HUES48 (cell line): Measurements from ENCODE around the gene MATCAP1.
A peak's percentile ranks its signal among the peaks of the same experiment; 100 is the strongest.

ENCODE experiments used
- H3K27ac ChIP-seq: one replicate; pipeline ENCODE4 v1.7.0; 2013; ENCODE audit warnings: low read depth, low read length, inconsistent platforms
- H3K27me3 ChIP-seq: 2 replicates; pipeline ENCODE4 v1.6.1; 2013; ENCODE audit warnings: mild to moderate bottlenecking, low read length; ENCODE audit not compliant: control insufficient read depth, insufficient read depth
- H3K36me3 ChIP-seq: 2 replicates; pipeline ENCODE4 v1.6.1; 2013; ENCODE audit warnings: low read length; ENCODE audit not compliant: control insufficient read depth, insufficient read depth
- H3K4me1 ChIP-seq: 2 replicates; pipeline ENCODE4 v1.6.1; 2013; ENCODE audit warnings: mild to moderate bottlenecking, low read length; ENCODE audit not compliant: control insufficient read depth, insufficient read depth
- H3K4me3 ChIP-seq: 2 replicates; pipeline ENCODE4 v1.5.1; 2013; ENCODE audit warnings: mild to moderate bottlenecking, low read depth, low read length
- H3K9ac ChIP-seq: 2 replicates; pipeline ENCODE4 v1.6.1; 2013; ENCODE audit warnings: mild to moderate bottlenecking, low read depth, low read length, moderate library complexity
- H3K9me3 ChIP-seq: 2 replicates; pipeline ENCODE4 v1.6.1; 2013; ENCODE audit warnings: low read length; ENCODE audit not compliant: control insufficient read depth, insufficient read depth

Gene MATCAP1

DNA sequence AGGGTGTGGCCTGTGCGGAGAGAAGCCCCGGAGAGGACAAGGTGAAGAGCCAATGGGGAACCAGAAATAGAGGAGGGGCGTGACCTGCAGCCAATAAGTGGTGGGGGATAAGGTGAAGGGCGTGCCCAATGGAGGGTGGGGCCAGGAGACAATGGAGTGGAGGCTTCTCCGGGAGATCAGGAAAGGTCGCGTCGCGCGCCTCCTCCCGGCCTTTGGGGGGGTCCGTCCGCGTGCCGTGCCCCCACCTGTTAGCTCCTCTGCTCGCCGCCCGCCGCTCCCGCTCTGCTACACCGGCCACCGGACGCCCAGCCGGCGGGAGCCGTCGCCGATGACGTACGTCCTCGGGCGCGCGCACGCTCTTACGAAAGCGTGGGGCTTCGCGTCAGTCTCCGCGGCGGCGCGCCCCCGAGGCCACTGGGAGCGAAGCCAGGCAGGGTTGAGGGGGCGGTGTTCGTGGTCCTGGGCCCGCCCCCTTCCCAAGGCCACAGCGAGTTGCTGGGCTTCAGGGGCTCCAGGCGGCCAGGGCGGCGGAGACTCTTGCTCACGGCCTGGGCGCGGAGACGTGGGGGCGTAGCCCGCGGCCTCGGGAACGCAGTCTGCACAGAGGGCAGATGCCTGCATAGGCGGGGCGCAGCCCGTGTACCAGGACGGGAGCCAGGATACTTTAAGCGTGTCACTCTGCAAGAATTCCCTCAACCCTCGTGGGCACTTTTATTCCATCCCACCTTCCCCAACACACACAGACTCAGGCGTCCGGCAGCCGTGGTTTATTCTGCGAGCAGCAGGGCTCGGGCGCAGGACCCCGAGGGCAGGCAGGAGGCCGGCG lies at the start of gene MATCAP1:
Gene MATCAP1, minus strand, starts transcription at position 337 of the 826 bp plus-strand sequence. CDS start 3,353 bp downstream, outside the sequence.
- no peaks in the 10 kb centered on the region for H3K9me3 ChIP-seq
- peaks cover 28% of the 10 kb centered on the region for H3K27me3 ChIP-seq
- no peaks in the 10 kb centered on the region for H3K36me3 ChIP-seq
- H3K9ac ChIP-seq, result peak within 1 kb of the TSS; percentile 97
- H3K4me3 ChIP-seq, result peak within 1 kb of the TSS; percentile 96
- H3K4me1 ChIP-seq, result 0 out of 2 replicates have a peak, but pooled peaks cover 4% of the 10 kb centered on the region
- H3K27ac ChIP-seq, result peak within 1 kb of the TSS; percentile 98

DNA sequence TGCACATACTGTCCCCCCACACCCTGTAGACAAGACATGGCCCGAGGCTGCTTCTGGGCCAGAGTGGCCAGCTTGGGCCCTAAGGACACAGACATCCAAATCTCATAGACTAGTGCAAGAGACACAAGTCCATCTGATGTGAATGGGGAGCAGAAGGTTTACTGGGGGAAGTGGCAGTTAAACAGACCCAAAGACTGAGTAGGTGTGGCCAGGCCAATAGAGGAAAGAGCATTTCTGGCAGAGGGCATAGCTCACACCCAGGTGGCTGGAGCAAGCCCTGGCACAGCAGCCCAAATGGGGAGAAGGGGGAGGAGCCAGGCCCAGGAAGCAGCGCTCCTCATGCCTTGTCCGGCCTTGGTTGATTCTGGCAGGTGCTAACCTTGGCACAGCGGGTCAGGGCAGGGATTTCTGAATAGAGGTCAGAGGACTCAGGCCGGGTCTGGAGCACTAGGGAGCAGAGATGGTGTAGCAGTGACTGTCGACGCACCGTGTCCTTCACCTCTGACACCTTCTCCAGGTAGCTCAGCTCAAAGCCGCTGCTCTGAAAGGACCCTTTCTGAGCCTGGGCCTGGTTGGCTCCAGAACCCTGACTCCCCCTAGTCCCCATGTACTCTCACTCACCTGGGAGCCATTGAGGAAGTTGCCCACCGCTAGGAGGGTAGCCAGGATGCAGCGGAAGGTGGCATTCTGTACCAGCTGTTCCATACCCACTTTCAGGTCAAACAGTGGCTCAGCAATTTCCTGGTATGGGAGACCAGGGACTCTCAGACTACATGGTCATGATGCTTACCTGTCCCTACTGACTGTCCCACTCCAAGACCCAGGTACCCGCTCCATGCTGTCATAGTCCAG lies 47.3 kb upstream of the MATCAP1 start:
- peaks cover 62% of the 10 kb centered on the region for H3K36me3 ChIP-seq

GRCh38 chr16:67229906-67230808 lies 46.4 kb upstream of the MATCAP1 start:
- peaks cover 4% of the 10 kb centered on the region; the same call in 1 of the 2 replicates for H3K4me1 ChIP-seq
- no peaks in the 10 kb centered on the region for H3K27me3 ChIP-seq
- peaks cover 55% of the 10 kb centered on the region for H3K36me3 ChIP-seq
- no peak overlapping the region for H3K4me3 ChIP-seq
- H3K9me3 ChIP-seq, result no peaks in the 10 kb centered on the region
- H3K9ac ChIP-seq, result no peak overlapping the region
- no peak overlapping the region for H3K27ac ChIP-seq

More for the DNA sequence above, 47.3 kb upstream of the MATCAP1 start:
- Histone ChIP-seq H3K4me3 (no peak overlapping the region), H3K9ac (no peak overlapping the region), H3K27me3 (no peaks in the 10 kb centered on the region), H3K9me3 (no peaks in the 10 kb centered on the region), H3K27ac (no peak overlapping the region), H3K4me1 (peaks cover 3% of the 10 kb centered on the region; the same call in 1 of the 2 replicates)

DNA sequence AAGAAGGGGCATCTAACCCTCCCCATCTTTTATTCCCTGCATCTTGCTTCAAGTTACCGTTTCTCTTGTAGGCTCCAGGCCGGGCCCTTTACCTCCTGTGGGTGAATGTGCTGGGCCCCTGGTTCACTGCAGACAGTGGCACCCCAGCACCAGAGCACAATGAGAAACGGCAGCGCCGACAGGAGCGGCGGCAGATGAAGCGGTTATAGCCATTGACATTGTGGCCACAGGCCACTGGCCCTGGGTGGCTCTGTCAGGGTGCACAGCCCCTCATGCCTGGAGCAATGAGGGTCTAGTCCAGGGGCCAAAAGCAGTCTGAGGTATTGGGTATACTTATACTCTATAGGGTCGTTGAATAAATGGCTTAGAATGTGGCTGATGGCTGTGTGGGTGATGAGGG lies 45.1 kb upstream of the MATCAP1 start:
- H3K4me1 ChIP-seq, result peaks cover 4% of the 10 kb centered on the region; the same call in 1 of the 2 replicates
- H3K9ac ChIP-seq, result no peak overlapping the region
- H3K4me3 ChIP-seq, result no peak overlapping the region
- H3K27ac ChIP-seq, result no peak overlapping the region
- no peaks in the 10 kb centered on the region for H3K9me3 ChIP-seq
- H3K27me3 ChIP-seq, result no peaks in the 10 kb centered on the region
- peaks cover 46% of the 10 kb centered on the region for H3K36me3 ChIP-seq

DNA sequence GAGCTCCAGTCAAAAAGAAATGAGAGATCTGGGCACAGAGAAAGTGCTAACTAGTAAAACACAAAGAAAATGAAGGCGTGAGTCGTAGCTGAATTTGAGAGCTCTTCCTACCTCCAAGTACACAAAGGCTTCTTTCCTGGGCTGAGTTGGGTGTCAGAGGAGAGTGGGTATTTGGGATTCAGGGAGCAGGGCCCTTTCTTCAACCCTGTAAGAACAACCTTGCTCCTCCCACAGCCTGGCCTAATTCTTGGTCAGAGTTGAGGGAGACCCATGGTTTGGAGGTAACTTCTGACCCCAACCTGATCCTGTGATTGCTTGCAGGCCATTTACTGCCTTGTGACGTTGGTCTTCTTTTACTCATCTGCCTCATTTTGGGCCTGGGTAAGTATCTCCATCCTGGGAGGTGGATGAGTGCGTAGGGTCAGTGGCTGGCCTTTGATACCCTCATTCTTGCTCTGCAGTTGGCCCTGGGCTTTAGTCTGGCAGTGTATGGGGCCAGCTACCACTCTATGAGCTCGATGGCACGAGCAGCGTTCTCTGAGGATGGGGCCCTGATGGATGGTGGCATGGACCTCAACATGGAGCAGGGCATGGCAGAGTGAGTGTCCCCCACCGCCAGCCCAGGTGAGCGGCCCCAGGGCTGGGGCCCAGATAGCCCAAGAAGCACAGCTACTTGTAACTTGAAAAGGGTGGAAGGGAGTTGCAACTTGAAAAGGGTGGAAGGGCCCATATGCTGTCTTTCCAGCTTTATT lies 44.4 kb upstream of the MATCAP1 start:
- no peak overlapping the region for H3K9ac ChIP-seq
- peaks cover 4% of the 10 kb centered on the region; the same call in 1 of the 2 replicates for H3K4me1 ChIP-seq
- peaks cover 42% of the 10 kb centered on the region for H3K36me3 ChIP-seq
- no peak overlapping the region for H3K27ac ChIP-seq
- H3K4me3 ChIP-seq, result peak overlapping the region; percentile 92
- H3K9me3 ChIP-seq, result no peaks in the 10 kb centered on the region
- H3K27me3 ChIP-seq, result no peaks in the 10 kb centered on the region

DNA sequence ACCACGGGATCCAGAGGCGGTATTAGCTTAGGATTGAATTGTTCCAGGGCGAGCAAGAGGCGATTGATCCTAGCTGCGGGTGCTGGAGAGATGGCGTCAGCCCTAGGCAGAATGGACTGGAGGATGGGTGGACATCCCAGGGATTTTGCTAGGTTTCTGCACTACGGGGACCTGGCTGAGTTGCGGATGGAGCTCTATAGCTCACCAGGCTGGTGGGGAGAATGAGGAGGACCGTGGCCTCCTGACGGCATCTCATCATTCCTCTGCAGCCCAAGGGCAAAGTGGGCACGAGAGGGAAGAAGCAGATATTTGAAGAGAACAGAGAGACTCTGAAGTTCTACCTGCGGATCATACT lies 43.8 kb upstream of the MATCAP1 start:
- H3K27ac ChIP-seq, result peak overlapping the region; percentile 71
- no peaks in the 10 kb centered on the region for H3K9me3 ChIP-seq
- peaks cover 4% of the 10 kb centered on the region; the same call in 1 of the 2 replicates for H3K4me1 ChIP-seq
- peak overlapping the region; percentile 92 for H3K4me3 ChIP-seq
- peak overlapping the region; percentile 71 for H3K9ac ChIP-seq
- H3K27me3 ChIP-seq, result no peaks in the 10 kb centered on the region
- peaks cover 41% of the 10 kb centered on the region for H3K36me3 ChIP-seq

GRCh38 chr16:67226804-67227566 lies 43.2 kb upstream of the MATCAP1 start, which contains the start of gene TMEM208:
TSS of gene TMEM208 (plus strand) at chr16:67227130. CDS start at chr16:67227219, 89 bp downstream.
- Histone ChIP-seq H3K9ac (peak within 1 kb of the TSS; percentile 71), H3K4me1 (peaks cover 4% of the 10 kb centered on the region; the same call in 1 of the 2 replicates), H3K9me3 (no peaks in the 10 kb centered on the region), H3K27ac (peak within 1 kb of the TSS; percentile 71), H3K36me3 (peaks cover 40% of the 10 kb centered on the region), H3K27me3 (no peaks in the 10 kb centered on the region), H3K4me3 (peak within 1 kb of the TSS; percentile 92)

DNA sequence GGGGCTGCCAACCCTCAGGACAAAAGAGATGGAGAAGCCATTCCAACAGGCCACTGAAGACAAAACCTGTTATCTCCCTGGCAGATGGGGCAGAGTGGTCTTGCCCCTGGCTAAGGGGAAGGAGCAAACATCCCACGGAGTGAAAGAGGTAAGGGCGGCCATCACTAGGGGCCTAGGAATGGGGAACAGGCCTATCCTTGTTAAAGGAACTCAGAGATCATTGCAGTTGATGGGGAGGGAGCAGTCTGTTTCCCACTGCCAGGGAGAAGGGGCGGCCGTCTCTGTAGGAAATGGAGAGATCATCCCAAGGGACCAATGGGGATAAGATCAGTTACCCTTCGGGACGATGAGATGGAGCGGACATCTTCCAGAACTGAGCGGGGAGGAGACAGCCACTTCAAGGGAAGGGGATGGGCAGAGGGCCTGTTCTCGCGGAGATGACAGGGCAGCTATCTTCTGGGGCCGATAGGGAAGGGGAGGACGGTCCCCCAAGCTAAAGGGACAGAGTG lies 42.6 kb upstream of the MATCAP1 start:
- H3K9me3 ChIP-seq, result no peaks in the 10 kb centered on the region
- H3K9ac ChIP-seq, result no peak overlapping the region
- no peak overlapping the region for H3K27ac ChIP-seq

DNA sequence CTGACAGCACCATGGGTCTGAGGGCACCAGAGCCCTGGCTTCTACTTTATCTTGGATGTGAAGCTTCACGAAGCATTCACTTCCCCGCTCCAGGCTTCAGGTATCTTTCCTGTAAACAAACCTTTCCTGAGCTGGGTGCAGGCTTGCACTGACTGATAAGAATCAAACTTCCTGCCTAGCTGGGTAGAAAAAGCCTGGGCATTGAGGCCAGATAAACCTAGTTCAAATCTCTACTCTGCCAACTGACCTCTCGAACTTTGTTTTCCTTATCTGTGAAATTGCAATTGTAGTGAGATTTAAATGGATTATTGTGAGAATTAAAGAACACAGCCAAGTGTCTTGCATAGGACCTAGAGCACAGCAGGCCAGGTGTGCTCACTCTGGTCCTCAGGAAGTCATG lies 40.2 kb upstream of the MATCAP1 start:
- no peaks in the 10 kb centered on the region for H3K27me3 ChIP-seq

More for the DNA sequence above, 42.6 kb upstream of the MATCAP1 start:
- peaks cover 4% of the 10 kb centered on the region; the same call in 1 of the 2 replicates for H3K4me1 ChIP-seq
- peaks cover 34% of the 10 kb centered on the region for H3K36me3 ChIP-seq
- H3K27me3 ChIP-seq, result no peaks in the 10 kb centered on the region
- H3K4me3 ChIP-seq, result peak overlapping the region; percentile 92

More for the DNA sequence above, 40.2 kb upstream of the MATCAP1 start:
- no peak overlapping the region for H3K27ac ChIP-seq
- H3K9me3 ChIP-seq, result no peaks in the 10 kb centered on the region
- peaks cover 4% of the 10 kb centered on the region; the same call in 1 of the 2 replicates for H3K4me1 ChIP-seq
- no peak overlapping the region for H3K9ac ChIP-seq
- H3K36me3 ChIP-seq, result peaks cover 10% of the 10 kb centered on the region
- no peak overlapping the region for H3K4me3 ChIP-seq
